ENCODE measurements around the gene CXCR6. TPM values are rescaled to one million over a fixed set of nuclear protein-coding genes. Genes with fewer than 3 reads are reported as not detected.

Gene CXCR6
- 4.3 TPM for total RNA-seq
- long read RNA-seq, transcript CXCR6-201 (2 exons, 1,962 nt): major isoform, 7 of 7 reads
- long read RNA-seq, partial matches to known transcripts: 0 of 7 reads
- long read RNA-seq, other reads (novel, unspliced or antisense): 0 of 7 reads

- TF ChIP-seq CTCF (IDR thresholded peaks at IDR 0.05): no peak
These were observed at the start of gene CXCR6 for GRCh38 chr3:45943207-45943846. Gene CXCR6, plus strand, starts transcription at chr3:45943464. Its CDS starts 3,018 bp downstream, at chr3:45946482.

GRCh38 chr3:45894015-45894414, 49.2 kb upstream of the CXCR6 start:
- no peaks in the 10 kb centered on the region for H3K9me3 ChIP-seq
- ATAC-seq (no peak), DNase-seq (no peak)
- intact Hi-C loops (cut with DNase I): no loop called here
- no peaks in the 10 kb centered on the region for H3K27me3 ChIP-seq (ENCODE audit: low read depth)
- no peak for TF ChIP-seq CTCF (IDR thresholded peaks at IDR 0.05)
- H3K27ac ChIP-seq: no peak overlapping the region
- H3K4me1 ChIP-seq: no peaks in the 10 kb centered on the region
- no peaks in the 10 kb centered on the region for H3K36me3 ChIP-seq
- H3K4me3 ChIP-seq: no peak overlapping the region

More at GRCh38 chr3:45943207-45943846, at the start of gene CXCR6:
- Histone ChIP-seq H3K4me3 (no peak within 1 kb of the TSS), H3K9me3 (no peaks in the 10 kb centered on the region), H3K27me3 (ENCODE audit: low read depth) (no peaks in the 10 kb centered on the region), H3K36me3 (peaks cover 41% of the 10 kb centered on the region), H3K4me1 (peaks cover 10% of the 10 kb centered on the region), H3K27ac (no peak within 1 kb of the TSS)
- ATAC-seq: no peak
- no peak for DNase-seq
- intact Hi-C loops (cut with DNase I): loop anchor here (5.0 kb wide), 1 partner anchor 134 kb away; no protein-coding TSS in a partner anchor

- no peak for DNase-seq
- Histone ChIP-seq H3K36me3 (no peaks in the 10 kb centered on the region), H3K4me1 (no peaks in the 10 kb centered on the region), H3K9me3 (no peaks in the 10 kb centered on the region), H3K27ac (no peak overlapping the region), H3K4me3 (no peak overlapping the region), H3K27me3 (ENCODE audit: low read depth) (no peaks in the 10 kb centered on the region)
- intact Hi-C loops (cut with DNase I): no loop called here
- TF ChIP-seq CTCF (IDR thresholded peaks at IDR 0.05): no peak
- no peak for ATAC-seq
These were observed 47.4 kb upstream of the CXCR6 start for GRCh38 chr3:45895686-45896468.

- intact Hi-C loops (cut with DNase I): no loop called here
These were observed 46.3 kb upstream of the CXCR6 start for GRCh38 chr3:45896956-45897355.

GRCh38 chr3:45904931-45905330, 38.3 kb upstream of the CXCR6 start:
- DNase-seq (no peak), ATAC-seq (no peak)
- no peaks in the 10 kb centered on the region for H3K9me3 ChIP-seq
- H3K27ac ChIP-seq: no peak overlapping the region
- no peaks in the 10 kb centered on the region for H3K4me1 ChIP-seq
- H3K4me3 ChIP-seq: no peak overlapping the region
- no peaks in the 10 kb centered on the region for H3K27me3 ChIP-seq (ENCODE audit: low read depth)
- no peak for TF ChIP-seq CTCF (IDR thresholded peaks at IDR 0.05)
- intact Hi-C loops (cut with DNase I): no loop called here
- no peaks in the 10 kb centered on the region for H3K36me3 ChIP-seq

More at GRCh38 chr3:45896956-45897355, 46.3 kb upstream of the CXCR6 start:
- Histone ChIP-seq H3K27ac (no peak overlapping the region), H3K27me3 (ENCODE audit: low read depth) (no peaks in the 10 kb centered on the region), H3K4me1 (no peaks in the 10 kb centered on the region), H3K9me3 (no peaks in the 10 kb centered on the region), H3K4me3 (no peak overlapping the region), H3K36me3 (no peaks in the 10 kb centered on the region)
- ATAC-seq: no peak
- TF ChIP-seq CTCF (IDR thresholded peaks at IDR 0.05): no peak
- DNase-seq: no peak

All from lower lobe of right lung (tissue), 2 donors.